ENCODE data around the gene MRC1.

GRCh38 chr10:17817790-17818189, 8.6 kb downstream of the MRC1 start:
- TF ChIP-seq EZH2 (IDR thresholded peaks at IDR 0.05; ENCODE audit: low read depth) = no peak
- TF ChIP-seq, protein P1, sequence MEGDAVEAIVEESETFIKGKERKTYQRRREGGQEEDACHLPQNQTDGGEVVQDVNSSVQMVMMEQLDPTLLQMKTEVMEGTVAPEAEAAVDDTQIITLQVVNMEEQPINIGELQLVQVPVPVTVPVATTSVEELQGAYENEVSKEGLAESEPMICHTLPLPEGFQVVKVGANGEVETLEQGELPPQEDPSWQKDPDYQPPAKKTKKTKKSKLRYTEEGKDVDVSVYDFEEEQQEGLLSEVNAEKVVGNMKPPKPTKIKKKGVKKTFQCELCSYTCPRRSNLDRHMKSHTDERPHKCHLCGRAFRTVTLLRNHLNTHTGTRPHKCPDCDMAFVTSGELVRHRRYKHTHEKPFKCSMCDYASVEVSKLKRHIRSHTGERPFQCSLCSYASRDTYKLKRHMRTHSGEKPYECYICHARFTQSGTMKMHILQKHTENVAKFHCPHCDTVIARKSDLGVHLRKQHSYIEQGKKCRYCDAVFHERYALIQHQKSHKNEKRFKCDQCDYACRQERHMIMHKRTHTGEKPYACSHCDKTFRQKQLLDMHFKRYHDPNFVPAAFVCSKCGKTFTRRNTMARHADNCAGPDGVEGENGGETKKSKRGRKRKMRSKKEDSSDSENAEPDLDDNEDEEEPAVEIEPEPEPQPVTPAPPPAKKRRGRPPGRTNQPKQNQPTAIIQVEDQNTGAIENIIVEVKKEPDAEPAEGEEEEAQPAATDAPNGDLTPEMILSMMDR (conservative IDR thresholded peaks at IDR 0.05) = no peak
